Liver (tissue), 9 donors: Measurements from ENCODE around the gene ABHD8. TPM values are rescaled to one million over a fixed set of nuclear protein-coding genes. Genes with fewer than 3 reads are reported as not detected.

Source experiments
- DNase-seq: peaks from one replicate; pipeline ENCODE4 v3.0.0-alpha.2; 2017; ENCODE audit warnings: low spot score
- H3K27ac ChIP-seq, 2 donors: one replicate each; pipeline ENCODE4 v1.7.0; 2013; ENCODE audit warnings: inconsistent platforms in 2 of 2, low read length in 2 of 2, control low read depth in 1 of 2, low read depth in 1 of 2, mild to moderate bottlenecking in 1 of 2
- H3K27me3 ChIP-seq, 4 donors: one replicate each; pipeline versions ENCODE4 v1.6.1 to v1.7.0; 2013; ENCODE audit warnings: low read length in 3 of 4, inconsistent platforms in 1 of 4, mild to moderate bottlenecking in 1 of 4, moderate library complexity in 1 of 4; ENCODE audit not compliant: control insufficient read depth in 4 of 4, insufficient read depth in 4 of 4
- H3K36me3 ChIP-seq, 4 donors: one replicate each; pipeline versions ENCODE4 v1.6.1 to v1.7.0; 2013; ENCODE audit warnings: low read length in 3 of 4, mild to moderate bottlenecking in 3 of 4, low read depth in 1 of 4, moderate library complexity in 1 of 4; ENCODE audit not compliant: control insufficient read depth in 4 of 4, insufficient read depth in 3 of 4
- H3K4me1 ChIP-seq, 4 donors: one replicate each; pipeline versions ENCODE4 v1.6.1 to v1.7.0; 2013; ENCODE audit warnings: low read length in 3 of 4, mild to moderate bottlenecking in 3 of 4, moderate library complexity in 1 of 4; ENCODE audit not compliant: control insufficient read depth in 4 of 4, insufficient read depth in 4 of 4
- H3K4me3 ChIP-seq, 3 donors: one replicate each; pipeline versions ENCODE4 v1.6.1 to v1.7.0; 2013; ENCODE audit warnings: low read length in 3 of 3, control low read depth in 1 of 3, low read depth in 1 of 3, mild to moderate bottlenecking in 1 of 3
- H3K9ac ChIP-seq, 2 donors: one replicate each; pipeline ENCODE4 v1.7.0; 2013; ENCODE audit warnings: low read length in 2 of 2, mild to moderate bottlenecking in 2 of 2, moderate library complexity in 2 of 2, control low read depth in 1 of 2, low read depth in 1 of 2
- H3K9me3 ChIP-seq, 4 donors: one replicate each; pipeline versions ENCODE4 v1.6.1 to v1.7.0; 2013; ENCODE audit warnings: low read length in 3 of 4; ENCODE audit not compliant: control insufficient read depth in 4 of 4
- ATF3 ChIP-seq: IDR thresholded peaks from 2 replicates; pipeline ENCODE4 v1.6.1; 2016; ENCODE audit warnings: antibody characterized with exemption
- CTCF ChIP-seq: fragments of 150-350 bp; IDR thresholded peaks from 2 replicates; pipeline ENCODE4 v1.5.1; 2017; ENCODE audit warnings: improper control_type of control experiment, low read depth, low read length; ENCODE audit not compliant: missing input control
- EGR1 ChIP-seq, 2 donors: IDR thresholded peaks; 2 replicates each; pipeline ENCODE4 v1.6.1; 2016 to 2018; ENCODE audit warnings: antibody characterized with exemption in 2 of 2, low read depth in 2 of 2
- FOXA1 ChIP-seq: IDR thresholded peaks from 2 replicates; pipeline ENCODE4 v1.6.1; 2016; ENCODE audit warnings: antibody characterized with exemption
- FOXA2 ChIP-seq: IDR thresholded peaks from 2 replicates; pipeline ENCODE4 v1.6.1; 2016; ENCODE audit warnings: antibody characterized with exemption
- GABPA ChIP-seq, 2 donors: IDR thresholded peaks in 1 of 2; conservative IDR thresholded peaks in 1 of 2; 2 replicates each; pipeline ENCODE4 v1.6.1; 2016; ENCODE audit warnings: antibody characterized with exemption in 2 of 2, mild to moderate bottlenecking in 1 of 2, moderate library complexity in 1 of 2
- HNF4A ChIP-seq, 2 donors: conservative IDR thresholded peaks; 2 replicates each; pipeline ENCODE4 v1.6.1; 2016; ENCODE audit warnings: antibody characterized with exemption in 2 of 2, mild to moderate bottlenecking in 2 of 2
- HNF4G ChIP-seq: IDR thresholded peaks from 2 replicates; pipeline ENCODE4 v1.6.1; 2016; ENCODE audit warnings: antibody characterized with exemption
- JUND ChIP-seq, 2 donors: IDR thresholded peaks; 2 replicates each; pipeline ENCODE4 v1.6.1; 2016; ENCODE audit warnings: antibody characterized with exemption in 2 of 2
- MAX ChIP-seq: IDR thresholded peaks from 2 replicates; pipeline ENCODE4 v1.6.1; 2016; ENCODE audit warnings: antibody characterized with exemption
- NR2F2 ChIP-seq: IDR thresholded peaks from 2 replicates; pipeline ENCODE4 v1.6.1; 2016; ENCODE audit warnings: antibody characterized with exemption
- RAD21 ChIP-seq, 2 donors: IDR thresholded peaks; 2 replicates each; pipeline ENCODE4 v1.6.1; 2016; ENCODE audit warnings: antibody characterized with exemption in 2 of 2, mild to moderate bottlenecking in 2 of 2
- REST ChIP-seq: IDR thresholded peaks from 2 replicates; pipeline ENCODE4 v1.6.1; 2016; ENCODE audit warnings: antibody characterized with exemption, mild to moderate bottlenecking
- RXRA ChIP-seq, 2 donors: IDR thresholded peaks; 2 replicates each; pipeline ENCODE4 v1.6.1; 2017 to 2018; ENCODE audit warnings: antibody characterized with exemption in 2 of 2, mild to moderate bottlenecking in 1 of 2
- SP1 ChIP-seq: IDR thresholded peaks from 2 replicates; pipeline ENCODE4 v1.6.1; 2018; ENCODE audit warnings: antibody characterized with exemption, mild to moderate bottlenecking
- TAF1 ChIP-seq: conservative IDR thresholded peaks from 2 replicates; pipeline ENCODE4 v1.6.1; 2016; ENCODE audit warnings: antibody characterized with exemption, mild to moderate bottlenecking
- YY1 ChIP-seq: IDR thresholded peaks from 2 replicates; pipeline ENCODE4 v1.6.1; 2016; ENCODE audit warnings: antibody characterized with exemption, mild to moderate bottlenecking
- ZBTB33 ChIP-seq: IDR thresholded peaks from 2 replicates; pipeline ENCODE4 v1.6.1; 2016; ENCODE audit warnings: antibody characterized with exemption
- WGBS: extraction: QIAGEN DNeasy Blood & Tissue Kit; methylation state at CpG from one replicate; pipeline ENCODE4 v1.1.7; 2013; 5-methylcytosine and 5-hydroxymethylcytosine counted together
- polyA plus RNA-seq, 2 donors: library from polyadenylated mRNA; stranded (reverse) in 1 of 2; unstranded in 1 of 2; fragments of 200-250 nt in 1 of 2; fragments of >200 nt in 1 of 2; fragmentation: Nextera tagmentation in 1 of 2; extraction: Ambion mirVana in 1 of 2; gene quantifications; one replicate each; pipeline versions ENCODE4 v1.2.1 to v1.2.3, GENCODE V29; 2013 to 2015
- total RNA-seq, 2 donors: library from RNA; depleted of rRNA; stranded (reverse); fragments of >200 nt; gene quantifications; one replicate each; pipeline ENCODE4 v1.2.3, GENCODE V29; 2014
- donor health status: healthy.
- donor health status: healthy.
- donor health status: healthy.
- donor health status: healthy.
- donor health status: healthy.

The ABHD8 gene
- total and polyA plus RNA-seq, 4 donors = 6.3 to 26.9 (median 14.4) TPM

GRCh38 chr19:17314007-17314593 lies 10.9 kb upstream of the ABHD8 start (continued):
- TF ChIP-seq CTCF (no peak), FOXA1 (no peak), SP1 (no peak), YY1 (no peak), ZBTB33 (no peak)

- TF ChIP-seq SP1 (no peak), CTCF (no peak), RXRA (IDR thresholded peaks at IDR 0.05) (no peak), ZBTB33 (no peak), TAF1 (no peak), FOXA2 (no peak), FOXA1 (no peak), GABPA (IDR thresholded peaks at IDR 0.05 in 1 of 2, conservative IDR thresholded peaks at IDR 0.05 in 1 of 2) (no peak), ATF3 (no peak), HNF4G (no peak), REST (no peak), YY1 (no peak), EGR1 (IDR thresholded peaks at IDR 0.05; ENCODE audit: low read depth in 2 of 2) (no peak), RAD21 (IDR thresholded peaks at IDR 0.05) (no peak), NR2F2 (no peak), MAX (no peak), HNF4A (conservative IDR thresholded peaks at IDR 0.05) (no peak), JUND (IDR thresholded peaks at IDR 0.05) (no peak)
- H3K4me3 ChIP-seq = no peak overlapping the region
- no peak overlapping the region for H3K9ac ChIP-seq
- no peak for DNase-seq
- H3K9me3 ChIP-seq = no peaks in the 10 kb centered on the region
- no peak overlapping the region for H3K27ac ChIP-seq
- H3K27me3 ChIP-seq = no peaks in the 10 kb centered on the region
- WGBS = 85% methylated on average over 20 of the region's 20 CpGs
- peaks cover 12 to 20% (median 17%) of the 10 kb centered on the region in 4 donors for H3K36me3 ChIP-seq
- peaks cover 0 to 30% (median 18%) of the 10 kb centered on the region in 4 donors for H3K4me1 ChIP-seq
Observed at GRCh38 chr19:17312189-17313113, 9.2 kb upstream of the ABHD8 start.
